Astrocyte (in vitro differentiated cells and primary cell): ENCODE results near the gene MIA3. TPM values are rescaled to one million over a fixed set of nuclear protein-coding genes. Genes with fewer than 3 reads are reported as not detected.

Experiments
- DNase-seq: peaks from one replicate; pipeline ENCODE4 v3.0.0-alpha.2; 2010; ENCODE audit warnings: low read depth
- FAIRE-seq: peaks from 2 replicates; lab custom pipeline; 2011; peaks lifted over from hg19 to GRCh38; lab: Jason Lieb, UNC
- H2AFZ ChIP-seq: 2 replicates; pipeline ENCODE4 v1.6.0; 2012; ENCODE audit warnings: low read depth, low read length, inconsistent platforms
- H3K27ac ChIP-seq: 2 replicates; pipeline ENCODE4 v1.5.1; 2011; ENCODE audit warnings: low read depth, low read length, inconsistent platforms
- H3K27me3 ChIP-seq: 2 replicates; pipeline ENCODE4 v1.6.0; 2011; ENCODE audit warnings: low read length, inconsistent platforms; ENCODE audit not compliant: insufficient read depth
- H3K36me3 ChIP-seq: 2 replicates; pipeline ENCODE4 v1.5.1; 2011; ENCODE audit warnings: low read length, inconsistent platforms; ENCODE audit not compliant: insufficient read depth
- H3K4me1 ChIP-seq: 2 replicates; pipeline ENCODE4 v1.5.1; 2011; ENCODE audit warnings: low read length, inconsistent platforms; ENCODE audit not compliant: insufficient read depth
- H3K4me2 ChIP-seq: 2 replicates; pipeline ENCODE4 v1.6.0; 2012; ENCODE audit warnings: low read length, inconsistent platforms
- H3K4me3 ChIP-seq: 2 replicates; pipeline ENCODE4 v1.5.1; 2011; ENCODE audit warnings: low read depth, mild to moderate bottlenecking, low read length, inconsistent platforms; ENCODE audit not compliant: insufficient read depth
- H3K79me2 ChIP-seq: 2 replicates; pipeline ENCODE4 v1.6.0; 2012; ENCODE audit warnings: mild to moderate bottlenecking, low read length, inconsistent platforms; ENCODE audit not compliant: insufficient read depth
- H3K9ac ChIP-seq: 2 replicates; pipeline ENCODE4 v1.6.0; 2012; ENCODE audit warnings: mild to moderate bottlenecking, low read length, inconsistent platforms
- H3K9me3 ChIP-seq: 2 replicates; pipeline ENCODE4 v1.5.1; 2012; ENCODE audit warnings: low read depth, mild to moderate bottlenecking, low read length, inconsistent platforms; ENCODE audit not compliant: insufficient read depth
- H4K20me1 ChIP-seq: 2 replicates; pipeline ENCODE4 v1.6.0; 2012; ENCODE audit warnings: low read length, inconsistent platforms; ENCODE audit not compliant: insufficient read depth
- H3K27ac Mint-ChIP-seq: one replicate; pipeline ENCODE4 v1.8.0; 2021; ENCODE audit warnings: mild to moderate bottlenecking, mixed read lengths; ENCODE audit not compliant: unreplicated experiment
- H3K27me3 Mint-ChIP-seq: one replicate; pipeline ENCODE4 v1.8.0; 2021; ENCODE audit warnings: low read depth, mixed read lengths; ENCODE audit not compliant: unreplicated experiment
- H3K36me3 Mint-ChIP-seq: one replicate; pipeline ENCODE4 v1.8.0; 2021; ENCODE audit warnings: low read depth, mixed read lengths; ENCODE audit not compliant: unreplicated experiment
- H3K4me1 Mint-ChIP-seq: one replicate; pipeline ENCODE4 v1.8.0; 2021; ENCODE audit warnings: low read depth, mixed read lengths; ENCODE audit not compliant: unreplicated experiment
- H3K4me3 Mint-ChIP-seq: one replicate; pipeline ENCODE4 v1.8.0; 2021; ENCODE audit warnings: mild to moderate bottlenecking, moderate library complexity, mixed read lengths; ENCODE audit not compliant: unreplicated experiment
- H3K9me3 Mint-ChIP-seq: one replicate; pipeline ENCODE4 v1.8.0; 2021; ENCODE audit warnings: mild to moderate bottlenecking, mixed read lengths; ENCODE audit not compliant: unreplicated experiment
- CTCF ChIP-seq: IDR thresholded peaks from 2 replicates; pipeline ENCODE4 v1.5.1; 2011; ENCODE audit warnings: low read depth, mild to moderate bottlenecking, inconsistent platforms, low read length, moderate library complexity; ENCODE audit not compliant: insufficient read depth
- EZH2 ChIP-seq: IDR thresholded peaks from 2 replicates; pipeline ENCODE4 v1.6.1; 2012; ENCODE audit warnings: mild to moderate bottlenecking, low read length, inconsistent platforms; ENCODE audit not compliant: insufficient read depth
- total RNA-seq: library from RNA; stranded (reverse); gene quantifications from 2 replicates; pipeline ENCODE4 v1.2.1, GENCODE V29; 2021

MIA3 gene
- total RNA-seq, 1 donor from 2014 or later, result 63.5 TPM

GRCh38 chr1:222620566-222620965 lies 2.7 kb downstream of the MIA3 start:
- H3K36me3 ChIP-seq, result peaks cover 8% of the 10 kb centered on the region
- H3K4me2 ChIP-seq, result no peak overlapping the region
- H3K27ac Mint-ChIP-seq, result no peak overlapping the region
- H3K4me1 Mint-ChIP-seq, result peaks cover 3% of the 10 kb centered on the region
- H3K4me3 Mint-ChIP-seq, result no peak overlapping the region
- no peak overlapping the region for H2AFZ ChIP-seq
- no peak overlapping the region for H3K4me3 ChIP-seq
- H4K20me1 ChIP-seq, result peaks cover 11% of the 10 kb centered on the region
- DNase-seq (no peak), FAIRE-seq (no peak)
- H3K9ac ChIP-seq, result no peak overlapping the region
- H3K9me3 Mint-ChIP-seq, result peaks cover 2% of the 10 kb centered on the region
- no peaks in the 10 kb centered on the region for H3K27me3 ChIP-seq
- no peaks in the 10 kb centered on the region for H3K9me3 ChIP-seq
- peaks cover 35% of the 10 kb centered on the region for H3K79me2 ChIP-seq
- H3K27ac ChIP-seq, result no peak overlapping the region
- no peaks in the 10 kb centered on the region for H3K27me3 Mint-ChIP-seq
- peaks cover 2% of the 10 kb centered on the region for H3K36me3 Mint-ChIP-seq
- TF ChIP-seq EZH2 (no peak), CTCF (no peak)
- peaks cover 8% of the 10 kb centered on the region for H3K4me1 ChIP-seq

GRCh38 chr1:222622765-222623164 lies 4.9 kb downstream of the MIA3 start:
- TF ChIP-seq EZH2 (no peak), CTCF (no peak)
- no peak overlapping the region for H3K4me3 ChIP-seq
- peaks cover 3% of the 10 kb centered on the region for H3K4me1 ChIP-seq
- H2AFZ ChIP-seq, result no peak overlapping the region
- H3K79me2 ChIP-seq, result peaks cover 35% of the 10 kb centered on the region
- DNase-seq (no peak), FAIRE-seq (no peak)
- Mint-ChIP-seq H3K4me3 (no peak overlapping the region), H3K27ac (no peak overlapping the region), H3K4me1 (peaks cover 7% of the 10 kb centered on the region), H3K36me3 (peaks cover 10% of the 10 kb centered on the region), H3K9me3 (no peaks in the 10 kb centered on the region), H3K27me3 (no peaks in the 10 kb centered on the region)
- H3K27me3 ChIP-seq, result no peaks in the 10 kb centered on the region
- no peak overlapping the region for H3K27ac ChIP-seq
- no peak overlapping the region for H3K9ac ChIP-seq
- H3K36me3 ChIP-seq, result peaks cover 23% of the 10 kb centered on the region
- no peak overlapping the region for H3K4me2 ChIP-seq
- peaks cover 11% of the 10 kb centered on the region for H4K20me1 ChIP-seq
- no peaks in the 10 kb centered on the region for H3K9me3 ChIP-seq

- Histone ChIP-seq H3K4me3 (no peak overlapping the region), H3K27me3 (no peaks in the 10 kb centered on the region), H3K9me3 (no peaks in the 10 kb centered on the region), H4K20me1 (peaks cover 11% of the 10 kb centered on the region), H3K9ac (no peak overlapping the region), H3K4me2 (no peak overlapping the region), H3K79me2 (peaks cover 30% of the 10 kb centered on the region), H3K27ac (no peak overlapping the region), H2AFZ (no peak overlapping the region), H3K4me1 (peaks cover 3% of the 10 kb centered on the region), H3K36me3 (peaks cover 30% of the 10 kb centered on the region)
- peaks cover 7% of the 10 kb centered on the region for H3K4me1 Mint-ChIP-seq
- no peak overlapping the region for H3K27ac Mint-ChIP-seq
- H3K27me3 Mint-ChIP-seq, result no peaks in the 10 kb centered on the region
- no peaks in the 10 kb centered on the region for H3K9me3 Mint-ChIP-seq
- DNase-seq (no peak), FAIRE-seq (no peak)
- no peak overlapping the region for H3K4me3 Mint-ChIP-seq
- H3K36me3 Mint-ChIP-seq, result peaks cover 15% of the 10 kb centered on the region
- TF ChIP-seq EZH2, result no peak
Observed at GRCh38 chr1:222623458-222623857, 5.6 kb downstream of the MIA3 start.
